Esophagus (tissue), 2 donors: ENCODE results near the gene ACSL4. TPM values are rescaled to one million over a fixed set of nuclear protein-coding genes. Genes with fewer than 3 reads are reported as not detected.

Experiments
- H3K27ac ChIP-seq, 2 donors: one replicate each; pipeline ENCODE4 v1.5.1; 2013; ENCODE audit warnings: low read depth in 2 of 2, mild to moderate bottlenecking in 2 of 2, inconsistent platforms in 1 of 2, low read length in 1 of 2, moderate library complexity in 1 of 2
- H3K27me3 ChIP-seq, 2 donors: one replicate each; pipeline ENCODE4 v1.6.1; 2013; ENCODE audit warnings: low read length in 2 of 2, control low read depth in 1 of 2, mild to moderate bottlenecking in 1 of 2; ENCODE audit not compliant: insufficient read depth in 2 of 2, control insufficient read depth in 1 of 2
- H3K36me3 ChIP-seq, 2 donors: one replicate each; pipeline ENCODE4 v1.6.1; 2013; ENCODE audit warnings: low read length in 1 of 2; ENCODE audit not compliant: control insufficient read depth in 2 of 2, insufficient read depth in 2 of 2
- H3K4me1 ChIP-seq, 2 donors: one replicate each; pipeline ENCODE4 v1.6.1; 2013; ENCODE audit warnings: low read length in 1 of 2; ENCODE audit not compliant: control insufficient read depth in 2 of 2, insufficient read depth in 2 of 2
- H3K4me3 ChIP-seq, 2 donors: one replicate each; pipeline ENCODE4 v1.5.1; 2013; ENCODE audit warnings: low read length in 2 of 2, mild to moderate bottlenecking in 2 of 2, low read depth in 1 of 2, moderate library complexity in 1 of 2
- H3K9me3 ChIP-seq, 2 donors: one replicate each; pipeline ENCODE4 v1.6.1; 2013; ENCODE audit warnings: mild to moderate bottlenecking in 2 of 2, low read depth in 1 of 2, low read length in 1 of 2, moderate library complexity in 1 of 2; ENCODE audit not compliant: control insufficient read depth in 2 of 2, insufficient read depth in 1 of 2
- WGBS, 2 donors: extraction: QIAGEN DNeasy Blood & Tissue Kit; methylation state at CpG; one replicate each; pipeline ENCODE4 v1.1.7; 2013; 5-methylcytosine and 5-hydroxymethylcytosine counted together
- polyA plus RNA-seq, 2 donors: library from polyadenylated mRNA; stranded (reverse); fragments of 200-250 nt; gene quantifications; one replicate each; pipeline ENCODE4 v1.2.3, GENCODE V29; 2013
- donor health status: healthy with polysubstance abuse.
- donor health status: Bipolar disorder and iron deficiency.

Gene ACSL4
- polyA plus RNA-seq, 2 donors: 5.9 to 7.4 TPM

- H3K4me1 ChIP-seq: no peaks in the 10 kb centered on the region
- H3K27ac ChIP-seq: no peak overlapping the region
Measured at GRCh38 chrX:109710181-109710580, 22.9 kb downstream of the ACSL4 start.

DNA sequence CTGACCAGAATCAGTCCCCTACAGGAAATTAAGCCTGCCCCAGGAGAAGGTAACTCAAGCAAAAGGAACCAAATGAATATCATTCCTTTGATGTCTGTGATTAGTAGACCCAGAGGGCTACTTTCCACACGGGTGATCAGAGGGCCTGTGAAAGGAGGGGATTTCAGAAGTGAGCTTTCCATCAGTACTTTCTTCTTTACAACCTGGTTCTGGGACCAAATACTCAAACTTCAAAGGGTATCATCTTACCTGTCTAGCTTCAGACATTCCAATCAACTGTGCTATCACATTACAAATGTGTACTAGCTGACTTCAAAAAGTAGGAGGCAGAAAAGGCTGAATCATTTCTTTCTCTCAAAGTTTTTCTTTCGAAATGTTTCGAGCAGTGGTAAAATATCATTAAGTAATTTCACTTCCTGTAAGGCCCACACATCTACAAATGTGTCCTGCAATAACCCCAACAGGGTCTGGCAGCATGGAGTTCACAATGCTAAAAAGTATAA lies 23.9 kb downstream of the ACSL4 start:
- H3K4me3 ChIP-seq: no peak overlapping the region
- no peaks in the 10 kb centered on the region for H3K36me3 ChIP-seq
- H3K4me1 ChIP-seq: no peaks in the 10 kb centered on the region
- no peaks in the 10 kb centered on the region for H3K9me3 ChIP-seq
- WGBS, 2 donors: 10 to 33% methylated on average over 3 of the region's 3 CpGs
- no peaks in the 10 kb centered on the region for H3K27me3 ChIP-seq
- H3K27ac ChIP-seq: no peak overlapping the region

More at GRCh38 chrX:109710181-109710580, 22.9 kb downstream of the ACSL4 start:
- 49 to 68% methylated on average over 2 of the region's 2 CpGs for WGBS, 2 donors
- H3K27me3 ChIP-seq: no peaks in the 10 kb centered on the region
- no peak overlapping the region for H3K4me3 ChIP-seq
- no peaks in the 10 kb centered on the region for H3K9me3 ChIP-seq
- no peaks in the 10 kb centered on the region for H3K36me3 ChIP-seq

DNA sequence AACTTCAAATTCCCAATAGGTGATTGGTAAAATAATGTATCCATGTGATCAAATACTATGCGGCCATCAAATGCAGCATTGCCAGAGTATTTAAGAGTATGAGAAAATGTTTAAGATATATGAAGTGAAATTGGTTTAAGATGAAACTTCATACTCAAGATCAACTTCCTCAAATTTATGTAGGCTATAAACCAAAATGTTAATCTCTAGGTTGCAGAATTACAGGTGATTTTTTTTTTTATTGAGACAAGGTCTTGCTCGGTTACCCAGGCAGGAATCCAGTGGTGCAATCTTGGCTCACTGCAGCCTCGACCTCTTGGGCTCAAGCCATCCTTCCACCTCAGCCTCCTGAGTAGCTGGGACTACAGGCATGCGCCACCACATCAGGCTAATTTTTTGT lies 25.3 kb downstream of the ACSL4 start:
- WGBS, 2 donors: 69 to 71% methylated on average over 4 of the region's 4 CpGs
- Histone ChIP-seq H3K27me3 (no peaks in the 10 kb centered on the region), H3K4me1 (no peaks in the 10 kb centered on the region), H3K36me3 (no peaks in the 10 kb centered on the region), H3K4me3 (no peak overlapping the region), H3K27ac (no peak overlapping the region), H3K9me3 (no peaks in the 10 kb centered on the region)

GRCh38 chrX:109707319-109707718 lies 25.7 kb downstream of the ACSL4 start:
- H3K27me3 ChIP-seq: no peaks in the 10 kb centered on the region
- H3K4me1 ChIP-seq: no peaks in the 10 kb centered on the region
- H3K36me3 ChIP-seq: no peaks in the 10 kb centered on the region
- 55 to 66% methylated on average over 5 of the region's 5 CpGs for WGBS, 2 donors
- H3K27ac ChIP-seq: no peak overlapping the region
- no peaks in the 10 kb centered on the region for H3K9me3 ChIP-seq
- H3K4me3 ChIP-seq: no peak overlapping the region

DNA sequence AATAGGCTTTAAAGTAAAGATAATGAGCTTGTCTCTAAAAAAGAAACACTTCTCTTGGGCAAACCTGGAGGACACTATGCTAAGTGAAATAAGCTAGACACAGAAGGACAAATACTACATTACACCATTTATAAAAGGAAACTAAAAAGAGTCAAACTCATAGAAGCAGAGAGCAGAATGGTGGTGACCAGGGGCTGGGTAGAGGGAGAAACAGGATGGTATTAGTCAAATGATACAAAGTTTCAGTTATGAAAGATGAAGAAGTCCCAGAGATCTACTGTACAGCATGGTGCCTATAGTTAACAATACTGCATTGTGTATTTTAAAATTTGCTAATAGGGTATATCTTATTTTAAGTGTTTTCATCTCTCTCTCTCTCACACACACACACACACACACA lies 28.5 kb downstream of the ACSL4 start:
- no peaks in the 10 kb centered on the region for H3K4me1 ChIP-seq

GRCh38 chrX:109697855-109698254 lies 35.2 kb downstream of the ACSL4 start:
- no peak overlapping the region for H3K4me3 ChIP-seq
- H3K36me3 ChIP-seq: no peaks in the 10 kb centered on the region
- WGBS, 2 donors: 58 to 65% methylated on average over 2 of the region's 2 CpGs
- H3K27ac ChIP-seq: no peak overlapping the region
- H3K27me3 ChIP-seq: no peaks in the 10 kb centered on the region
- H3K9me3 ChIP-seq: no peaks in the 10 kb centered on the region
- H3K4me1 ChIP-seq: no peaks in the 10 kb centered on the region

More for the DNA sequence above, 28.5 kb downstream of the ACSL4 start:
- Histone ChIP-seq H3K27ac (no peak overlapping the region), H3K36me3 (no peaks in the 10 kb centered on the region), H3K9me3 (no peaks in the 10 kb centered on the region), H3K27me3 (no peaks in the 10 kb centered on the region), H3K4me3 (no peak overlapping the region)

- no peaks in the 10 kb centered on the region for H3K9me3 ChIP-seq
- WGBS, 2 donors: 65 to 70% methylated on average over 4 of the region's 4 CpGs
- no peaks in the 10 kb centered on the region for H3K4me1 ChIP-seq
- H3K4me3 ChIP-seq: no peak overlapping the region
- no peaks in the 10 kb centered on the region for H3K36me3 ChIP-seq
- H3K27me3 ChIP-seq: no peaks in the 10 kb centered on the region
- H3K27ac ChIP-seq: no peak overlapping the region
Measured at GRCh38 chrX:109696146-109696740, 36.8 kb downstream of the ACSL4 start.

GRCh38 chrX:109695637-109696036 lies 37.4 kb downstream of the ACSL4 start:
- 77 to 89% methylated on average over 3 of the region's 3 CpGs for WGBS, 2 donors
- Histone ChIP-seq H3K27me3 (no peaks in the 10 kb centered on the region), H3K9me3 (no peaks in the 10 kb centered on the region), H3K4me1 (no peaks in the 10 kb centered on the region), H3K36me3 (no peaks in the 10 kb centered on the region), H3K4me3 (no peak overlapping the region), H3K27ac (no peak overlapping the region)

GRCh38 chrX:109691752-109692151 lies 41.3 kb downstream of the ACSL4 start:
- Histone ChIP-seq H3K4me1 (no peaks in the 10 kb centered on the region), H3K9me3 (no peaks in the 10 kb centered on the region), H3K4me3 (no peak overlapping the region), H3K27me3 (no peaks in the 10 kb centered on the region), H3K27ac (no peak overlapping the region), H3K36me3 (no peaks in the 10 kb centered on the region)
- 63 to 78% methylated on average over 2 of the region's 2 CpGs for WGBS, 2 donors

- H3K27me3 ChIP-seq: no peaks in the 10 kb centered on the region
- no peaks in the 10 kb centered on the region for H3K4me1 ChIP-seq
- no peak overlapping the region for H3K27ac ChIP-seq
- H3K9me3 ChIP-seq: no peaks in the 10 kb centered on the region
- 42 to 51% methylated on average over 1 of the region's 1 CpG for WGBS, 2 donors
- no peak overlapping the region for H3K4me3 ChIP-seq
- H3K36me3 ChIP-seq: no peaks in the 10 kb centered on the region
Measured at GRCh38 chrX:109691277-109691676, 41.8 kb downstream of the ACSL4 start.
